HK-2 (cell line): ENCODE data around the gene SHROOM3.
"Not testable (repeated sequence)": the region's sequence is repeated elsewhere in the genome, so short reads cannot be mapped to it uniquely, and the experiment has no call there.

Source experiments
- DNase-seq: peaks from one replicate; pipeline ENCODE4 v3.0.0-alpha.2; 2018; ENCODE audit not compliant: unreplicated experiment

SHROOM3 gene

GRCh38 chr4:76697129-76697803, 262.2 kb downstream of the SHROOM3 start:
- DNase-seq, result no peak

DNA sequence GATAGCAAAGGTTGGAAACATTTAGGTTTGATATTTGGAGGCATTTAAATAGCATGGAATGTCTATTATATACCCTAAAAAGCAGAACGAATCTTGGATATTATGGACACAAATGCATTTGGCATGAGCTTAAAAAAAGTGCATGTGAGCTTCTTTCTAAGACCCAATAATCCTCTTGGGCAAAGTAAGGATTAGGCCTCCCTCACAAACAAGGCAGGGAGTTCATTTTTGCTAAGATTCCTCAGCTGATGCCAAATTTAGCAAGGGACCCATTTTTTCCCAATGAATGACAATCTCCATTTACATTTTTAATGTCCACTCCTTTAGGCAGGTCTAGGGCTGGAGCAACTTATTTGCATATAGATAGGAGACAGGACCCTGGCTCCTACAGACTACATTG, 263.1 kb downstream of the SHROOM3 start:
- DNase-seq, result no peak

- DNase-seq, result no peak
Measured at GRCh38 chr4:76699751-76700310, 264.8 kb downstream of the SHROOM3 start.

DNA sequence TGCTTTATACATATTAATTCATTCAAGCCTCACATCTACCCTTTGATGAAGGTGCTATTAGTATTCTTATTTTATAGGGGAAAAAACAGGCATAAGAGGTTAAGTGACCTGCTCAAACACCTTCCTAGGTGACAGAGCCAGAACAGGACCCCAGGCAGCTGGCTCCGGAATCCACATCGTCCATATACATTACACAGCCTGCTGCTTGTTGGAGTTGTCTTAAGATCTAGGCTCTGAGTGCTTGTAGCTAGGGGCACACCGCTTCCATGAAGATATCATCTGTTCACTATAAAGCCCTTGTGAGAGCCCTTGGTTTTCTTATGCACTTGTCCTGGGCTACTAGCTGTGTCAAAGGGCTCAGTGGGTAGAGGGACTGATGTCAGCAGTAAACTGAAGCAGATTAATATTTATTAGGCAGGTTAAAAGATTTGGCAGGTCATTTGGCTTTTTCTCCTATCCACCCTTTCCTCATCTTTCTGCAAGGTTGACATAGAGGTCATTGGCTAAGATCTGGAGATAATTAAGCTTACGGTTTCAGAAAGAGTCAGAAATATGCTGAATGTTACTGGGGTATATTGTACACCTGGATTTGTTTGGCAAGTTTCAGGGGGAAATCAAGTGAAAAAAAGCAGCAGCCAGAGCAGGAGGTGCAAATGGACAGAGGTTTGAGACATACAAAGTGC, 267.6 kb downstream of the SHROOM3 start:
- DNase-seq, result no peak

- DNase-seq, result no peak
Measured at GRCh38 chr4:76703123-76703490, 268.1 kb downstream of the SHROOM3 start.

GRCh38 chr4:76703676-76704075, 268.6 kb downstream of the SHROOM3 start:
- DNase-seq, result no peak

DNA sequence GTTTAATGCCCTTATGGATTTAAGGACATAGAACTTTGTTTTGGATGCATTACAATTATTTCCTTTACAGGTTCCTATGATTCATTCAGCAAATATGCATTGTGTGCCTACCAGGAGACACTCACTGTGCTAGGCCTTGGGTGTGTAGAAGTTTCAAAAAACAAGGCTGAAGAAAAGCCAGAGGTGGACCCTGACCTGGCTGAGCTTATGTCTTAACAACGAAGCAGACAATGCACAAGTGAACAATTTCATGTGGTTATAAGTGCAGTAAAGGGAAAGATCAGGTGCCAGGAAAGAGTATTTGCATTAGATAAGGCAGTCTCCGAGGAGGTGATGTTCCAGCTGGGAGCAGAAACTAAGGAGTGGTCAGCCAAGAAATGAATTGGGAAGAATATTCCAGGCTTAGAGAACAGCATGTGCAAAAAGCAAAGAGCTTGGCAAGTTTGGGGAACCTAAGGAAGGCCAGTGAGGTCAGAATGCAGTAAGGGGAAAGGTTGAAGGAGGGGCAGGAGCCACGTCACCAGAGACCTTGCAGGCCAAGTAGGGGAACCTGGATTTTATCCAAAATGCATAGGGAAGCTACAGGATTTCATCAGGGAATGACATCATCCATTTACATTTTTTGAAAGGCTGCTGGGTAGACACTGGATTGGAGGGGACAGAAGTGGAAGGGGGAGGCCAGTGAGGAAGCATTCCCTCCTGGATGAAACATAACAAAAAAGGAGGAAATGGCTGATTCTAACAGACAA, 269.3 kb downstream of the SHROOM3 start:
- no peak for DNase-seq

- DNase-seq, result no peak
Measured at GRCh38 chr4:76705472-76705871, 270.4 kb downstream of the SHROOM3 start.

- DNase-seq, result no peak
Measured at GRCh38 chr4:76706581-76706980, 271.6 kb downstream of the SHROOM3 start.

DNA sequence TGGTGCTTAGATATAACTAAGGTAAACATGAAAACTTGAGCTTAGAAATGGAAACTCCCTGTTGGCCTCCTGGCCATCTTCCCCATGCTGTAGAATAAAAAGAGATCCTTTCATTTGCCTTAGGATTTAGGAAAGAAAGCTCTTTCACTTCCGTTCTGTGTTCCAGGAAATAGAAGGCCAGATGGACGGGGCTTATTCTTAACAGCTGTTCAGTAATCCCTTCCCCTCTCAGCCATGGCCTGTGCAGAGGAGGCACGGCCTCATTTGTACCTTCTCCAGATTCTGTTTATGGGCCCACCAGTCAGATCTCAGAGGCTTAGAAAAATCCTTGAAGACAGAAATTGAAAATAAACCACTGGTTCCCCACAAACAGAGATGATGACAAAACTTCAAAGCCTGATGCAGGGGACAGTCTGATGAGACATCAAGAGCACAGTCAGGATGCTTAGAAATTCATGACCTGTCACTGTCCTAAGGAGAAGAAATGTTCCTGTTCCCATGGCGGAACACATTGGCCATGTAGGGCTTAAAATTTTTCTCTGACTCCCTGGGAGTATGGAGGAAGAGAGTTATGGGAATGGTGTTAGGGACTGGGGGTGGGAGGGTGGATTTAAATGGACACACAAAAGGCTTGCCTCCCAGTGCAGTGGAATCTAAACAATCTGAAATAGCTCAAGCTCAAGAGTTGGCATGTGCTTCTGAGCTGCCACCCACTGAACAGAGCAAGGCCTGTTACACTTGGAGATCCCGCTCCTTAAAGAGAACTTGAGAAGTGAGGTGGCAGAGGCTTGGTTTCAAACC, 274.1 kb downstream of the SHROOM3 start:
- DNase-seq, result no peak

- DNase-seq, result no peak
Measured at GRCh38 chr4:76709772-76710090, 274.7 kb downstream of the SHROOM3 start.

- no peak for DNase-seq
Measured at GRCh38 chr4:76712564-76712963, 277.5 kb downstream of the SHROOM3 start.

DNA sequence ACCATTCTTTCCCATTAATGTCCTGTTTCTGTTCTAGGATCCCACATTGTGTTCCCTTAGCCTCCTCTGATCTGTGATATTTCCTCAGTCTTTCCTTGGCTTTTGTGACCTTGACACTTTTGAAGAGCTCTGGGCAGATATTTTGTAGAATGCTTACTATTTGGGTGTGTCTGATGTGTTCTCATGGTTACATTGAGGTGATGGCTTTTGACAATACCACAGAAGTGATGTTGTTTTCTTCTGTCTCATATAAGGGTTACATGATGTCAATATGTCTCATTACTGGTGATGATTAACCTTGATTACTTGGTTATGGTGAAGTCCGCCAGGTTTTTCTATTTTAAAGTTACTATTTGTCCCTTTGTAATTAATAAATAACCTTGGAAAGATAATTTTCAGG, 279.2 kb downstream of the SHROOM3 start:
- no peak for DNase-seq

- no peak for DNase-seq
Measured at GRCh38 chr4:76716020-76716419, 281.0 kb downstream of the SHROOM3 start.

DNA sequence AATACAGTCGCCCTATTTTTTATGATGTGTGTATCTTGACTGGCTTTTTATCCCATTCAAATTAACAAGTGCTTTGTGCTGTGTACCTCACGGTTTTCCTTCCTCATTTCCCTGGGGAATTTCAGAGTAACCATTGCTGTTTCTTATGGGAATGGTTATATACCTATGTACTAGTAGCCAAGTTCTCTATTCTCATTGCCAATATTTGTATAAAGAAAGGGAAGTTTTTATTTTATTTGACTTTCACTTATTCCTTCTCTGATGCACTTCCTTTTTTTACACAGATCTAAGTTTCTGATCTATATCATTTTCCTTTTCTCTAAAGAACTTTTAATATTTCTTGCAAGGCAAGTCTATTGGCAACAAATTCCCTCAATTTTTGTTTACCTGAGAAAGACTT, 281.6 kb downstream of the SHROOM3 start:
- no peak for DNase-seq

- DNase-seq, result no peak
Measured at GRCh38 chr4:76717431-76717830, 282.4 kb downstream of the SHROOM3 start.

DNA sequence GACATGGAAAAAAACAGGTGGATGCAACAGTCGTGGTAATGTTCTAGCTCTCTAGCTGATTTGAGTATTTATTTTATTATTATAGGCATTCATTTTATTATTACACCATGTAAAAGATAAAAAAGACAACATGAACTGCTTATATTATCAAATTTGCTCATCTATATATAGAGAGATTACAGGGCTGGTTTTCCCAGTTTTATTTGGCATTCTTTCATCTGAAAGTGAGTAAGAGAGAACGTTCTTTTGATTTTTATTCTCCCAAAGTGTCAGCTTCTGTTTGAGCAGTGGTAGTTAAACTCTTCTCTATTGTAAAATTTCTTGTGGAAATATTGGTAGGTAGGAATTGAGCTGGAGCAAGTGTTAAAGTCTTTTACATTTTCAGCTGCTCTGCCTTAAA, 283.0 kb downstream of the SHROOM3 start:
- DNase-seq, result no peak

DNA sequence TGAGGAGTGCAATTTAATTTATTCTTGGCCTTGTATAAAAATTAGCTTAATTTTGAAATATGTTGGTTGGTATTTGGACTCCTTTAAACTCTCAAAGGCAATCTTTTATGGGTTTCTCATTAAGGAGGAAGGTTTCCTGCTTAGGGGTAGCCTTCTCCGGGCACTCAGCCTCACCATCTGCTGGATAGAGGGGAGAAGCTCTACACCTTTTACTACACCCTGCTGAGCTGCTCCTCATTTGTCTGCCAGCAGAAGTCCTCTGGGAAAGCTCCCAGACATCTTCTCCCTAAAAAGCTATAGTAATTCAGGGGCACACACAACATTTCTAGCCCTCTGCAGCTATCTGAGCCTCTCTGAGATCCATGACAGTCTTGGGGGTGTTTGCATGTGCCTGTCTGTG, 283.8 kb downstream of the SHROOM3 start:
- no peak for DNase-seq

GRCh38 chr4:76720121-76720520, 285.1 kb downstream of the SHROOM3 start:
- DNase-seq, result no peak

DNA sequence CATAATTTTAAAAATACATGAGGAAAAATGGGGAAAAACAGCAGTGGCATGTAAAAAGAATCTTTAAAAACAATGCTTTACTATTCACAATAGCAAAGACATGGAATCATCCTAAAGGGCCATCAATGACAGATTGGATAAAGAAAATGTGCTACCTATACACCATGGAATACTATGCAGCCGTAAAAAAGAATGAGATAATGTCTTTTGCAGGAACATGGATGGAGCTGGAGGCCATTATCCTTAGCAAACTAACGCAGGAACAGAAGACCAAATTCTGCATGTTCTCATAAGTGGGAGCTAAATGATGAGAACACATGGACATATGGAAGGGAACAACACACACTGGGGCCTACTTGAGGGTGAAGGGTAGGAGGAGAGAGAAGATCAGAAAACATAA, 287.1 kb downstream of the SHROOM3 start:
- not testable (repeated sequence) for DNase-seq

DNA sequence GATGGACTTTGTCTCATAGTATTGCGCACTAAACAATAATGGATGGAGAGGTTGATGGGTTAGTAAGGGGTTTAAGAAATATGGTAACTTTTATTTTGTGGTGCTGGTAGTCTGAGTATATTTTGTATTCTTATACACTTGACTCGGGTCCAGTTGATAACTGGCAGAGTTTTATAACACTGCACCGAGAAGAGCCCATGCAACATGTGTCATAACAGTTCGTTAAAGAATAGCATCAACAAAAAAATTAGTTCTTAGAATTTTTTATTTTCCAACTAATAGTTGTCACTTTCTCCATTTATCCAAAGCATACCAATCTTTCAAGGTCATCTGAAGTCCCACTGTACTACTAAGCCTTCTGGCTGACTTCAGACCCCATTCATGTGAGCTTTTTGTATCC, 287.8 kb downstream of the SHROOM3 start:
- no peak for DNase-seq

DNA sequence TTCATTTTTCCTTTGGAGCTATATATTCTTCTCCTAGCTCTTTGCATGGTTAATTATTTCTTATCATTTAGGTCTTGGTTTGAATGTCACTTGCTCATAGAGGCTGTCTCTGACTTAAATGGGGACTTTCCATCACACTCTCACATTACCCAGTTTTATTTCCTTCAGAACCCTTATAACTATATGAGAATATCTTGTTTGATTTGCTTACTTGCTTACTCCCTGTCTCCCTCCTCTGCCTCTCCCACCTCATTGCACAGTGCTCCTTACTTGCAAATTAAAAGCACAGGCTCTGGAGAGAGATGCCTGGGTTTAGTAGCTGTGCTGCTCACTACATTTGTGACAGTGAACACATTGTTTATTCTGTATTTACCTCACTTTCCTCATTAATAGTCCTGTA, 288.3 kb downstream of the SHROOM3 start:
- DNase-seq, result no peak
